K562 (cell line): Measurements from ENCODE around the gene ZNF17. TPM values are rescaled to one million over a fixed set of nuclear protein-coding genes. Genes with fewer than 3 reads are reported as not detected.

Experiments used
- AFF4 ChIP-seq: sonication (generic); formaldehyde crosslinking; IDR thresholded peaks from 2 replicates; pipeline ENCODE4 v1.8.0; 2023; ENCODE audit warnings: mild to moderate bottlenecking, missing genetic modification reagents
- ARNT ChIP-seq, 2 experiments: fragments of 450-650 bp; IDR thresholded peaks; 2 replicates each; pipeline ENCODE4 v1.6.1; 2016; ENCODE audit warnings: mild to moderate bottlenecking in 1 of 2
- BACH1 ChIP-seq: fragments of 200-800 bp; sonication (Bioruptor generic); IDR thresholded peaks from 2 replicates; pipeline ENCODE4 v1.6.1; 2016; ENCODE audit warnings: missing genetic modification characterization, missing compliant biosample characterization
- CBX3 ChIP-seq, 2 experiments: IDR thresholded peaks; 1 replicate in 1 of 2; 2 replicates in 1 of 2; pipeline ENCODE4 v1.6.1; 2012; ENCODE audit warnings: inconsistent platforms in 2 of 2, low read length in 2 of 2, borderline replicate concordance in 1 of 2, control low read depth in 1 of 2
- COPS2 ChIP-seq: fragments of 450-650 bp; conservative IDR thresholded peaks from 2 replicates; pipeline ENCODE4 v1.6.1; 2016; ENCODE audit warnings: mild to moderate bottlenecking, moderate library complexity
- DIDO1 ChIP-seq: fragments of 450-650 bp; IDR thresholded peaks from 2 replicates; pipeline ENCODE4 v1.6.1; 2016; ENCODE audit warnings: low read depth, missing biosample characterization, missing genetic modification characterization
- E4F1 ChIP-seq: fragments of 250-450 bp; sonication (Bioruptor Pico); IDR thresholded peaks from 2 replicates; pipeline ENCODE4 v1.5.0; 2021; ENCODE audit warnings: mild to moderate bottlenecking, borderline replicate concordance
- EP400 ChIP-seq: fragments of 450-650 bp; IDR thresholded peaks from 2 replicates; pipeline ENCODE4 v1.6.1; 2017; ENCODE audit warnings: antibody characterized with exemption, mild to moderate bottlenecking, moderate library complexity
- ETS1 ChIP-seq: conservative IDR thresholded peaks from 2 replicates; pipeline ENCODE4 v1.6.1; 2011; ENCODE audit warnings: low read depth, mild to moderate bottlenecking, low read length; ENCODE audit not compliant: control insufficient read depth
- HNRNPUL1 ChIP-seq: fragments of 200-400 bp; formaldehyde crosslinking; IDR thresholded peaks from 2 replicates; pipeline ENCODE4 v1.6.1; 2017; ENCODE audit warnings: low read length
- KAT7 ChIP-seq: sonication (generic); formaldehyde crosslinking; IDR thresholded peaks from 2 replicates; pipeline ENCODE4 v1.8.0; 2022; ENCODE audit warnings: missing genetic modification reagents, mild to moderate bottlenecking, borderline replicate concordance
- NFIX ChIP-seq: fragments of 250-450 bp; sonication (Bioruptor Pico); IDR thresholded peaks from 2 replicates; pipeline ENCODE4 v1.4.0; 2020; ENCODE audit warnings: low read depth, mild to moderate bottlenecking, moderate library complexity
- NR1H2 ChIP-seq: sonication (generic); formaldehyde crosslinking; IDR thresholded peaks from 2 replicates; pipeline ENCODE4 v1.4.0; 2020; ENCODE audit warnings: mild to moderate bottlenecking, missing genetic modification reagents
- NR2C2 ChIP-seq, 2 experiments: fragments of 200-800 bp in 1 of 2; sonication (Bioruptor generic) in 1 of 2; sonication (generic) in 1 of 2; formaldehyde crosslinking in 1 of 2; IDR thresholded peaks; 2 replicates each; pipeline versions ENCODE4 v1.6.1 to v1.8.0; 2016 to 2022; ENCODE audit warnings: mild to moderate bottlenecking in 1 of 2, missing compliant biosample characterization in 1 of 2, missing genetic modification characterization in 1 of 2, missing genetic modification reagents in 1 of 2
- RFX1 ChIP-seq: fragments of 450-650 bp; IDR thresholded peaks from 2 replicates; pipeline ENCODE4 v1.6.1; 2016; ENCODE audit warnings: mild to moderate bottlenecking, moderate library complexity
- ZKSCAN1 ChIP-seq: fragments of 150-350 bp; IDR thresholded peaks from 2 replicates; pipeline ENCODE4 v1.6.1; 2016; ENCODE audit warnings: low read depth, low read length
- ZNF224 ChIP-seq: sonication (generic); formaldehyde crosslinking; IDR thresholded peaks from 2 replicates; pipeline ENCODE4 v1.8.0; 2022; ENCODE audit warnings: mild to moderate bottlenecking, missing genetic modification reagents
- ZNF551 ChIP-seq: fragments of 250-450 bp; sonication (Bioruptor Pico); IDR thresholded peaks from 2 replicates; pipeline ENCODE4 v1.5.0; 2021; ENCODE audit warnings: mild to moderate bottlenecking, moderate library complexity
- ZNF76 ChIP-seq: fragments of 250-450 bp; sonication (Bioruptor Pico); IDR thresholded peaks from 2 replicates; pipeline ENCODE4 v1.4.0; 2020; ENCODE audit warnings: mild to moderate bottlenecking, moderate library complexity, borderline replicate concordance
- ZNF780A ChIP-seq: fragments of 250-450 bp; sonication (Bioruptor Pico); IDR thresholded peaks from 2 replicates; pipeline ENCODE4 v1.5.0; 2021; ENCODE audit warnings: mild to moderate bottlenecking
- ZSCAN32 ChIP-seq: fragments of 450-650 bp; formaldehyde crosslinking; IDR thresholded peaks from 2 replicates; pipeline ENCODE4 v1.4.0; 2020; ENCODE audit warnings: mild to moderate bottlenecking, moderate library complexity
- polyA plus RNA-seq, 8 experiments: library from polyadenylated mRNA; depleted of rRNA in 4 of 8; stranded (reverse) in 5 of 8; unstranded in 3 of 8; fragments of >200 nt; fragmentation: Nextera tagmentation in 2 of 8; fragmentation: Illumina TruSeq in 1 of 8; extraction: Ambion mirVana in 2 of 8; extraction: Trizol in 1 of 8; gene quantifications; 2 replicates each; pipeline versions ENCODE4 v1.2.1 to v1.2.3, GENCODE V29; 2011 to 2014; ENCODE audit warnings: inconsistent platforms in 1 of 8, missing spikeins in 1 of 8
- total RNA-seq, 7 experiments: library from RNA; depleted of rRNA in 6 of 7; stranded (reverse); fragments of >200 nt in 6 of 7; fragmentation: Illumina TruSeq in 2 of 7; extraction: Trizol in 2 of 7; gene quantifications; 2 replicates each; pipeline versions ENCODE4 v1.2.1 to v1.2.3, GENCODE V29; 2011 to 2021; ENCODE audit warnings: low replicate concordance in 1 of 7

The ZNF17 gene
- total and polyA plus RNA-seq, 9 of the 15 experiments (the other 6 are each of a cell fraction or from before 2014, with no cell fraction given): 5.3 to 8.6 (median 6.5) TPM

GRCh38 chr19:57389730-57390598 lies 21.0 kb upstream of the ZNF17 start, which contains the start of gene ZNF548 (continued):
- TF ChIP-seq E4F1 (CRISPR knock-in tag) (no peak), ZNF224 (CRISPR knock-in tag) (no peak), CBX3 (IDR thresholded peaks at IDR 0.05; ENCODE audit: borderline replicate concordance in 1 of 2, low read length in 2 of 2) (peak in 1 of 2 experiments; percentile 79; a peak in 2 of 3 replicates), BACH1 (tag) (0 out of 2 replicates have a peak, but pooled peaks have one; percentile 16), AFF4 (no peak), NR1H2 (CRISPR knock-in tag) (0 out of 2 replicates have a peak, but pooled peaks have one; percentile 45), ZKSCAN1 (peak; percentile 98), NR2C2 (CRISPR knock-in tag; IDR thresholded peaks at IDR 0.05) (no peak), NR2C2 (tag; IDR thresholded peaks at IDR 0.05) (peak; percentile 69), COPS2 (no peak), ZNF780A (CRISPR knock-in tag) (no peak), ZNF76 (no peak), RFX1 (peak; percentile 62), DIDO1 (peak; percentile 52; the same call in 1 of the 2 replicates), ARNT (IDR thresholded peaks at IDR 0.05) (no peak), ZNF551 (CRISPR knock-in tag) (no peak), HNRNPUL1 (no peak), ETS1 (peak; percentile 56; the same call in 1 of the 2 replicates), ZSCAN32 (CRISPR knock-in tag) (no peak), KAT7 (no peak), EP400 (peak; percentile 45), NFIX (CRISPR knock-in tag) (no peak)
